Fibroblast of lung (primary cell): ENCODE results near the gene TWF2. TPM values are rescaled to one million over a fixed set of nuclear protein-coding genes. Genes with fewer than 3 reads are reported as not detected.

Experiments used
- DNase-seq, 2 donors: peaks; one replicate each; pipeline versions ENCODE4 v3.0.0 to v3.0.0-alpha.2; 2010; ENCODE audit warnings: low read depth in 2 of 2
- H2AFZ ChIP-seq: 2 replicates; pipeline ENCODE4 v1.5.1; 2012; ENCODE audit warnings: low read length, control low read depth, inconsistent platforms
- H3K27ac ChIP-seq: 2 replicates; pipeline ENCODE4 v1.5.1; 2011; ENCODE audit warnings: low read length, control low read depth; ENCODE audit not compliant: insufficient read depth
- H3K27me3 ChIP-seq: 2 replicates; pipeline ENCODE4 v1.5.1; 2011; ENCODE audit warnings: mild to moderate bottlenecking, low read length; ENCODE audit not compliant: control insufficient read depth, insufficient read depth
- H3K36me3 ChIP-seq: 2 replicates; pipeline ENCODE4 v1.5.1; 2011; ENCODE audit warnings: low read length; ENCODE audit not compliant: control insufficient read depth, insufficient read depth
- H3K4me1 ChIP-seq: 2 replicates; pipeline ENCODE4 v1.5.1; 2011; ENCODE audit warnings: low read length; ENCODE audit not compliant: control insufficient read depth, insufficient read depth; ENCODE audit errors: extremely low read depth
- H3K4me2 ChIP-seq: 2 replicates; pipeline ENCODE4 v1.5.1; 2011; ENCODE audit warnings: low read length, control low read depth; ENCODE audit not compliant: insufficient read depth; ENCODE audit errors: extremely low read depth
- H3K4me3 ChIP-seq, 4 experiments: fragments of 200-600 bp in 1 of 4; sonication (generic) in 1 of 4; replicated peaks in 1 of 4; 2 replicates each; pipeline ENCODE4 v1.5.1; 2011 to 2016; ENCODE audit warnings: low read length in 4 of 4, low read depth in 3 of 4, mild to moderate bottlenecking in 3 of 4, control low read depth in 2 of 4, inconsistent platforms in 1 of 4, mixed read lengths in 1 of 4; ENCODE audit not compliant: insufficient read depth in 1 of 4; ENCODE audit errors: control extremely low read depth in 1 of 4
- H3K79me2 ChIP-seq: 2 replicates; pipeline ENCODE4 v1.5.1; 2012; ENCODE audit warnings: mild to moderate bottlenecking, low read length, inconsistent platforms; ENCODE audit not compliant: control insufficient read depth, insufficient read depth
- H3K9ac ChIP-seq: 2 replicates; pipeline ENCODE4 v1.5.1; 2011; ENCODE audit warnings: mild to moderate bottlenecking, low read length, control low read depth; ENCODE audit not compliant: insufficient read depth
- H3K9me3 ChIP-seq: 2 replicates; pipeline ENCODE4 v1.5.1; 2012; ENCODE audit warnings: low read depth, low read length; ENCODE audit not compliant: control insufficient read depth, insufficient read depth
- H4K20me1 ChIP-seq: 2 replicates; pipeline ENCODE4 v1.5.1; 2011; ENCODE audit warnings: low read length; ENCODE audit not compliant: control insufficient read depth, insufficient read depth; ENCODE audit errors: extremely low read depth
- CTCF ChIP-seq, 2 donors: IDR thresholded peaks in 1 of 2; conservative IDR thresholded peaks in 1 of 2; 1 replicate in 1 of 2; 2 replicates in 1 of 2; pipeline ENCODE4 v1.5.1; 2011 to 2012; ENCODE audit warnings: low read length in 2 of 2, control low read depth in 1 of 2, inconsistent platforms in 1 of 2, low read depth in 1 of 2, mild to moderate bottlenecking in 1 of 2
- EZH2 ChIP-seq: IDR thresholded peaks from 2 replicates; pipeline ENCODE4 v1.5.1; 2012; ENCODE audit warnings: low read length, control low read depth, mild to moderate bottlenecking; ENCODE audit errors: missing control alignments
- polyA plus RNA-seq, 2 donors: library from polyadenylated mRNA; depleted of rRNA in 1 of 2; stranded (reverse) in 1 of 2; unstranded in 1 of 2; fragments of >200 nt; gene quantifications; 2 replicates each; pipeline ENCODE4 v1.2.1, GENCODE V29; 2011 to 2012; ENCODE audit warnings: missing spikeins in 1 of 2
- total RNA-seq: library from RNA; depleted of rRNA; stranded (reverse); fragments of >200 nt; gene quantifications from 2 replicates; pipeline ENCODE4 v1.2.1, GENCODE V29; 2014

Gene TWF2
- total and polyA plus RNA-seq, 2 donors (not counting 1 experiment from before 2014, with no cell fraction given): 67.2 to 69.9 TPM

GRCh38 chr3:52223449-52224408 is 15.2 kb downstream of the TWF2 start:
- no peaks in the 10 kb centered on the region for H3K79me2 ChIP-seq
- no peak for DNase-seq
- peaks cover 2% of the 10 kb centered on the region for H3K36me3 ChIP-seq
- no peaks in the 10 kb centered on the region for H3K9me3 ChIP-seq
- H3K9ac ChIP-seq: no peak overlapping the region
- H2AFZ ChIP-seq: no peak overlapping the region
- no peaks in the 10 kb centered on the region for H3K4me1 ChIP-seq
- no peaks in the 10 kb centered on the region for H3K27me3 ChIP-seq
- no peak overlapping the region for H3K4me3 ChIP-seq
- H3K4me2 ChIP-seq: no peak overlapping the region
- no peaks in the 10 kb centered on the region for H4K20me1 ChIP-seq
- TF ChIP-seq EZH2 (no peak), CTCF (conservative IDR thresholded peaks at IDR 0.05 in 1 of 2, IDR thresholded peaks at IDR 0.05 in 1 of 2; ENCODE audit: low read depth in 1 of 2, low read length in 2 of 2) (no peak)
- H3K27ac ChIP-seq: no peak overlapping the region

- DNase-seq: no peak
- no peak overlapping the region for H2AFZ ChIP-seq
- H3K79me2 ChIP-seq: no peaks in the 10 kb centered on the region
- no peaks in the 10 kb centered on the region for H3K27me3 ChIP-seq
- H3K4me3 ChIP-seq: no peak overlapping the region
- no peaks in the 10 kb centered on the region for H3K36me3 ChIP-seq
- H3K9ac ChIP-seq: no peak overlapping the region
- no peaks in the 10 kb centered on the region for H3K9me3 ChIP-seq
- H4K20me1 ChIP-seq: no peaks in the 10 kb centered on the region
- no peaks in the 10 kb centered on the region for H3K4me1 ChIP-seq
- no peak overlapping the region for H3K4me2 ChIP-seq
- TF ChIP-seq CTCF (conservative IDR thresholded peaks at IDR 0.05 in 1 of 2, IDR thresholded peaks at IDR 0.05 in 1 of 2; ENCODE audit: low read depth in 1 of 2, low read length in 2 of 2): no peak
- no peak overlapping the region for H3K27ac ChIP-seq
Observed at GRCh38 chr3:52222319-52223221, 16.4 kb downstream of the TWF2 start.
